Jurkat, Clone E6-1 (cell line): ENCODE measurements around the gene UBA7.

Source experiments
- DNase-seq: peaks from one replicate; pipeline ENCODE4 v3.0.0-alpha.2; 2011; ENCODE audit warnings: low read depth, low spot score
- H3K4me3 ChIP-seq: 2 replicates; pipeline ENCODE4 v1.5.1; 2011; ENCODE audit warnings: mild to moderate bottlenecking, low read length, control low read depth, moderate library complexity

UBA7 gene

GRCh38 chr3:49763981-49764380, 49.8 kb downstream of the UBA7 start:
- DNase-seq, result no peak
- H3K4me3 ChIP-seq, result no peak overlapping the region

GRCh38 chr3:49761661-49762060, 52.1 kb downstream of the UBA7 start:
- H3K4me3 ChIP-seq, result no peak overlapping the region
- no peak for DNase-seq

- DNase-seq, result no peak
- no peak overlapping the region for H3K4me3 ChIP-seq
Observed at GRCh38 chr3:49759226-49759625, 54.5 kb downstream of the UBA7 start.

GRCh38 chr3:49757197-49757596, 56.6 kb downstream of the UBA7 start:
- H3K4me3 ChIP-seq, result no peak overlapping the region
- DNase-seq, result no peak

- no peak overlapping the region for H3K4me3 ChIP-seq
- no peak for DNase-seq
Observed at GRCh38 chr3:49756036-49756435, 57.7 kb downstream of the UBA7 start.
